Measurements from ENCODE around the gene OPTN.
A peak's percentile ranks its signal among the peaks of the same experiment; 100 is the strongest.

OPTN gene

GRCh38 chr10:13099144-13099665 lies 758 bp upstream of the OPTN start:
- Histone ChIP-seq H3K4me1 (ENCODE audit: insufficient read depth, low read length) (no peaks in the 10 kb centered on the region), H3K9me3 (ENCODE audit: control insufficient read depth, insufficient read depth, low read length) (no peaks in the 10 kb centered on the region), H3K9ac (ENCODE audit: low read depth, low read length) (peak overlapping the region; percentile 70; the same call in 1 of the 2 replicates), H3K36me3 (ENCODE audit: insufficient read depth, low read length) (no peaks in the 10 kb centered on the region)

DNA sequence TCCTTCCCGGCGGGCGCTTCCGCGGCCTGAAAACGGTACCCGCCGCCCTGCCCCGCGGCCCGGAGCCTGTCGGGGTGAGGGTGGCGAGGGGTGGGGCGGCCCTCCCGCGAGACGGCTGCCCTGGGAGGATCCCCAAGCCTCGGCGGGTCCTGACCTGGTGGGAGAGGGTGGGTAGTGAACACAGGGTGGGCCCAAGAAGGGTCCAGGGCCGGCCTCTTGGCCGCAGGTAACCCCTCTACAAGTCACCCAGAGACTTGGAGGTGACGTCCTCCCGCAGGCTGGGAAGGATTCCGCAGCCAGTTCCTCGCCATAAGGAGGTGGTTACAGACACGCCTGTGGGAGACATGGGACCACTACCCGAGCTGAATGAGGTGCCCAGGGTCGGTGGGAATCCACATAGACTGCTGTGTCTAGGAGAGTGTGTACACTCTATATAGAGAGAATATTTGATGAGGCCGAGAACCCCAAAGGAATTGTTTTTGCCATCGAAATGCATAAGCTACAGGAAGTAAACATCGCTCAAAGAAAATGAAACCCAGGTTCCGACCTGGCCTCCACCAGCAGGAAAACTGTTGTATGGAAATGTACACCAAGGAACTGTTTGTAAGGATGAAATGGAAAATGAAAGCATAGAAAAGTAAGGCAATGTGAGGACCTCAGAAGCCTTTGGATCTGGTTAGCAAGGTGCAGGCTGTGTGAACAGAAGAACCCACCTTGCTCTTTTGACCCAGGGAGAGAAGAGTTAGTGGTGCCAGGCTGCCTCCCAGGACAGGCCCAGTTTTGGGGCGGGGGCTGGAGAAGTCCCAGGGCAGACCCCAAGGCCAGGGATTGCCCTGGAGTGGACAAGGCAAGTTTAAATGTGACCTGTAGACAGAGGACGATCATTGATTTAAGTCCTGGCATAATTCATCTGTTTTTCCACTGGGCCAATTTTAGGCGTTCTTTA lies 659 bp downstream of the OPTN start:
- no peaks in the 10 kb centered on the region for H3K36me3 ChIP-seq (ENCODE audit: insufficient read depth, low read length)
- peak overlapping the region; percentile 60; the same call in 1 of the 2 replicates for H3K9ac ChIP-seq (ENCODE audit: low read depth, low read length)
- no peaks in the 10 kb centered on the region for H3K4me1 ChIP-seq (ENCODE audit: insufficient read depth, low read length)
- H3K9me3 ChIP-seq (ENCODE audit: control insufficient read depth, insufficient read depth, low read length), result no peaks in the 10 kb centered on the region

DNA sequence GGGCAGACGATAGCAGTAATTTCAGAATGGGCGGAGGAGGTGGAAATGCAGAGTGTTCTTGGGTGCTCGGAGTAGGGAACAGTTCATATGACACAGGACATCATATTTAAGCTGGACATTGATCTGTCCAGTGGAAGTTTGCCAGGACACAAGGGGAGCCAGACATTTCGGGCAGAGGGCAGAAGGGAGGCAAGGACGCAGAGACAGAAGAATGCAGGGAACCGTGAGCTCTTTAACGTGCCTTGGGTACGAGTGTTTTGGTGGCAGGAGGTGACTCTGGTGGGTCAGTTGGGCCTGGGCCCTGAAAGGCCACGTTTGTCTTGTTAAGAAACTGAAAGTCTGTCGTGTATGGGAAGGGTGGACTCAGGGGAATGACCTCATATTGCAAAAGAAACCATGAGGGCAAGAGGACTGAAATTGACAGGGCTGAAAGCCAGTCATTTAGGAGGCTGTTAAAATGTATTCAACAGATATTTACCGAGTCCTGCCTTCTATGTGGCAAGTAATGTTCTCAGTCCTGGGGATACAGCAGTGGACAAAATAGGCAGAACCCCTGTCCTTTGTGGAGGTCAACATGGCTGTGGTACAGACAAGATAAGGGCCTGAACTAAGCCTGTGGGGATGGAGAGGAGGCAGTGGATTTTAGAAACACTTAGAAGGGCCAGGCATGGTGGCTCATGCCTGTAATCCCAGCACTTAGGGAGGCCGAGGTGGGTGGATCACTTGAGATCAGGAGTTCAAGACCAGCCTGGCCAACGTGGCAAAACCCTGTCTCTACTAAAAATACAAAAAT lies 2.2 kb downstream of the OPTN start:
- Histone ChIP-seq H3K4me1 (ENCODE audit: insufficient read depth, low read length) (no peaks in the 10 kb centered on the region), H3K9ac (ENCODE audit: low read depth, low read length) (no peak overlapping the region), H3K36me3 (ENCODE audit: insufficient read depth, low read length) (no peaks in the 10 kb centered on the region), H3K9me3 (ENCODE audit: control insufficient read depth, insufficient read depth, low read length) (no peaks in the 10 kb centered on the region)

- Histone ChIP-seq H3K4me1 (ENCODE audit: insufficient read depth, low read length) (no peaks in the 10 kb centered on the region), H3K9ac (ENCODE audit: low read depth, low read length) (no peak overlapping the region), H3K9me3 (ENCODE audit: control insufficient read depth, insufficient read depth, low read length) (no peaks in the 10 kb centered on the region), H3K36me3 (ENCODE audit: insufficient read depth, low read length) (no peaks in the 10 kb centered on the region)
Measured at GRCh38 chr10:13103554-13103953, 3.6 kb downstream of the OPTN start.

GRCh38 chr10:13104697-13105096 lies 4.7 kb downstream of the OPTN start:
- Histone ChIP-seq H3K9ac (ENCODE audit: low read depth, low read length) (no peak overlapping the region), H3K36me3 (ENCODE audit: insufficient read depth, low read length) (no peaks in the 10 kb centered on the region; the same call in 1 of the 2 replicates), H3K9me3 (ENCODE audit: control insufficient read depth, insufficient read depth, low read length) (no peaks in the 10 kb centered on the region), H3K4me1 (ENCODE audit: insufficient read depth, low read length) (no peaks in the 10 kb centered on the region)

DNA sequence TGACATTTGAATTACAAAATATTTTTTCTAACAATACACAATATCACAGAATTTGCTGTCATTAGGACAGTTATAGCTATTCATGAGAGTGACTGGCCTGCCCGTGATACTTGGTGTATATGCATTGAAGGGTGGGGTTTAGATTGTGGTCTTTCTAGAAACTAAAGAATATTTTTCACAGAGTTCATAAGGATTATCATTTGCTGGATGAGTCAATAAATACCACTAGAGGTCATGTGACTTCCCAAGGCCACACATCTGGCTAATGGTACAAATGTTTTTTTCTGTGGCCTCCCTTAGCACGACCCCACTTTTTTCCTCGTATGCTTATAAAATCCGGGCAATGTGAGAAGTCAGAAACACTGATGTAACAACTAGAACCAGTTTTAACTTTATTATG lies 5.2 kb downstream of the OPTN start:
- no peaks in the 10 kb centered on the region for H3K4me1 ChIP-seq (ENCODE audit: insufficient read depth, low read length)
- H3K9ac ChIP-seq (ENCODE audit: low read depth, low read length), result no peak overlapping the region
- no peaks in the 10 kb centered on the region for H3K9me3 ChIP-seq (ENCODE audit: control insufficient read depth, insufficient read depth, low read length)
- no peaks in the 10 kb centered on the region; the same call in 1 of the 2 replicates for H3K36me3 ChIP-seq (ENCODE audit: insufficient read depth, low read length)

- H3K9ac ChIP-seq (ENCODE audit: low read depth, low read length), result no peak overlapping the region
- no peaks in the 10 kb centered on the region for H3K4me1 ChIP-seq (ENCODE audit: insufficient read depth, low read length)
- no peaks in the 10 kb centered on the region for H3K9me3 ChIP-seq (ENCODE audit: control insufficient read depth, insufficient read depth, low read length)
- no peaks in the 10 kb centered on the region; the same call in 1 of the 2 replicates for H3K36me3 ChIP-seq (ENCODE audit: insufficient read depth, low read length)
Measured at GRCh38 chr10:13106387-13107045, 6.6 kb downstream of the OPTN start.

GRCh38 chr10:13110908-13111307 lies 10.9 kb downstream of the OPTN start:
- H3K36me3 ChIP-seq (ENCODE audit: insufficient read depth, low read length), result no peaks in the 10 kb centered on the region; the same call in none of the 2 replicates
- H3K9me3 ChIP-seq (ENCODE audit: control insufficient read depth, insufficient read depth, low read length), result no peaks in the 10 kb centered on the region
- H3K4me1 ChIP-seq (ENCODE audit: insufficient read depth, low read length), result 0 out of 2 replicates have a peak, but pooled peaks cover 3% of the 10 kb centered on the region

GRCh38 chr10:13113544-13113943 lies 13.6 kb downstream of the OPTN start:
- H3K9ac ChIP-seq (ENCODE audit: low read depth, low read length), result no peak overlapping the region
- H3K36me3 ChIP-seq (ENCODE audit: insufficient read depth, low read length), result no peaks in the 10 kb centered on the region; the same call in none of the 2 replicates
- H3K9me3 ChIP-seq (ENCODE audit: control insufficient read depth, insufficient read depth, low read length), result no peaks in the 10 kb centered on the region
- H3K4me1 ChIP-seq (ENCODE audit: insufficient read depth, low read length), result 0 out of 2 replicates have a peak, but pooled peaks cover 3% of the 10 kb centered on the region

More at GRCh38 chr10:13110908-13111307, 10.9 kb downstream of the OPTN start:
- no peak overlapping the region for H3K9ac ChIP-seq (ENCODE audit: low read depth, low read length)

- Histone ChIP-seq H3K9me3 (ENCODE audit: control insufficient read depth, insufficient read depth, low read length) (no peaks in the 10 kb centered on the region), H3K4me1 (ENCODE audit: insufficient read depth, low read length) (0 out of 2 replicates have a peak, but pooled peaks cover 3% of the 10 kb centered on the region), H3K9ac (ENCODE audit: low read depth, low read length) (no peak overlapping the region), H3K36me3 (ENCODE audit: insufficient read depth, low read length) (no peaks in the 10 kb centered on the region; the same call in none of the 2 replicates)
Measured at GRCh38 chr10:13115832-13116803, 16.2 kb downstream of the OPTN start.

- no peaks in the 10 kb centered on the region for H3K9me3 ChIP-seq (ENCODE audit: control insufficient read depth, insufficient read depth, low read length)
- H3K4me1 ChIP-seq (ENCODE audit: insufficient read depth, low read length), result 0 out of 2 replicates have a peak, but pooled peaks cover 3% of the 10 kb centered on the region
- no peak overlapping the region for H3K9ac ChIP-seq (ENCODE audit: low read depth, low read length)
- H3K36me3 ChIP-seq (ENCODE audit: insufficient read depth, low read length), result no peaks in the 10 kb centered on the region; the same call in none of the 2 replicates
Measured at GRCh38 chr10:13117841-13118783, 18.1 kb downstream of the OPTN start.

GRCh38 chr10:13118784-13119410 lies 18.9 kb downstream of the OPTN start:
- no peaks in the 10 kb centered on the region for H3K9me3 ChIP-seq (ENCODE audit: control insufficient read depth, insufficient read depth, low read length)
- H3K4me1 ChIP-seq (ENCODE audit: insufficient read depth, low read length), result 0 out of 2 replicates have a peak, but pooled peaks cover 3% of the 10 kb centered on the region
- no peaks in the 10 kb centered on the region; the same call in none of the 2 replicates for H3K36me3 ChIP-seq (ENCODE audit: insufficient read depth, low read length)
- no peak overlapping the region for H3K9ac ChIP-seq (ENCODE audit: low read depth, low read length)
